GM19035 (cell line): ENCODE measurements around the gene AP2A1.

Experiments used
- ATAC-seq: cut with Tn5 transposase; IDR thresholded peaks from one replicate; pipeline ENCODE4 v1.9.1; 2021; ENCODE audit not compliant: unreplicated experiment

AP2A1 gene

DNA sequence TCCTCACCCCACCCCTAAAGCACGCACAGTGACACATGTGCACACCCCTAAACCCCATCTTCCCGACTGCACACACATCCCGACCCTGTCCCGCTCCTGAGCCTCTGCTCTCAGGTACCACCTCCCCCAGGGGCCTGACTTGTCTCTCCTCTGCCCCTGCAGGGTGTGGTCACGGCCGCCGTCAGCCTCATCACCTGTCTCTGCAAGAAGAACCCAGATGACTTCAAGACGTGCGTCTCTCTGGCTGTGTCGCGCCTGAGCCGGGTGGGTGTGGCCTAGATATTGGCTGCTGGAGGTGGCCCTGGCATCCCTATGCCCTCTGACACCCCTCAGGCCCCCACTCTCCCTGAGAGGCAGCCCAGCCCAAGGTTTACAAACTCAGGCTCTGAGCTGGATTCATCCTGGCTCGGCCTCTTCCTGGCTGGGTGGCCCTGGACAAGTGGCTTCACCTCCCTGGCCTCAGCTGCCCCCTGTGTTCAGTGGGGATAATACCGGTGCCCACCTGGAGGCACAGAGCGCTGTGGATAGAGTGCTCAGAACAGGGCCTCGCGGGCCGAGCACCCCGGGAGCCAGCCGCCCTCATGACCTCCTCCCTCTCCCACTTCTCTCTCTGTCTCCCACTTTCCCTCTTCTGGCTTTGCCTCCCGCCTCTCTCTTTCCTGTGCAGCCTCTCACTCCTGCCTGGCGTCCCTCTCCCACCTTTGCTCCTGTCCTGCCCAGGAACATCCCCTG lies 26.2 kb downstream of the AP2A1 start:
- ATAC-seq: no peak

DNA sequence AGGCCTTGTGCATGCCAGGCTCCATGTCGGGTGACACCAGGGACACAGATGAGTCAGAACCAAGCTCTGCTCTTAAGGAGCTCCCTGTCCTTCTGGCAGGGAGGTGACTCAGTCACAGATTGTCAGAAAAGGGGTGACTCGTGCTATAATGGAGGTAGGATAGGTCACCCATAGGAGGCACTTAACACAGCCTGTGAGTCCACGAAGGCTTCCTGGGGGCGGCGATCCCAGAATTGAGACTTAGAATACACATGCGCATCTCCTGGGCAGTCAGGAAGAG lies 26.7 kb downstream of the AP2A1 start:
- ATAC-seq: no peak

DNA sequence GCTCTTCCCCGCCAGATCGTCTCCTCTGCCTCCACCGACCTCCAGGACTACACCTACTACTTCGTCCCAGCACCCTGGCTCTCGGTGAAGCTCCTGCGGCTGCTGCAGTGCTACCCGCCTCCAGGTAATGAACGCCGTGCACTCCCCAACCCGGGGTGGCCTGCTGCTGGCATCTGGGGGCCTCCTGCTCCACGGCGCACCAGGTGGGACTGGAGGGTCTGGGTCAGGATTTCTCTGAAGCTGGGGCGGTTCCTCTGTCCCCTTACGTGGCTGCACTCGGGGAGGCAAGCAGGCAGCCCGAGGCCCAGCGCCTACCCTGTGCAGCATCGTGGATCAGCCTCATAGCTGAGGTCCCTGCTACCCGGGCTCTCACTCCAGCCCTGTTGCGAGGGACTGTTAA lies 28.8 kb downstream of the AP2A1 start:
- no peak for ATAC-seq

DNA sequence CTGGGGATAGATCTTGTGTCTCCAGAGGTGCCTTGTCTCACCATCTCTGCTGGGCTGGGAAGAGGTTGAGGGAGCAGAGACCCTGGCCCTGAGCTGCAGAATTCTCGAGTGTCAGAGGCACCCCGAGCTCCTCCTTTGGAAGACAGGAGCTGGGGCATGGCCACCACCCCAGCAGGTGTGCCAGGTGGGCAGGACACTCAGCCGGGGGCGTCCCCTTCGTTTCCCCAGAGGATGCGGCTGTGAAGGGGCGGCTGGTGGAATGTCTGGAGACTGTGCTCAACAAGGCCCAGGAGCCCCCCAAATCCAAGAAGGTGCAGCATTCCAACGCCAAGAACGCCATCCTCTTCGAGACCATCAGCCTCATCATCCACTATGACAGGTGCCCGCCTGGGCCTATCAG lies 31.8 kb downstream of the AP2A1 start:
- no peak for ATAC-seq

DNA sequence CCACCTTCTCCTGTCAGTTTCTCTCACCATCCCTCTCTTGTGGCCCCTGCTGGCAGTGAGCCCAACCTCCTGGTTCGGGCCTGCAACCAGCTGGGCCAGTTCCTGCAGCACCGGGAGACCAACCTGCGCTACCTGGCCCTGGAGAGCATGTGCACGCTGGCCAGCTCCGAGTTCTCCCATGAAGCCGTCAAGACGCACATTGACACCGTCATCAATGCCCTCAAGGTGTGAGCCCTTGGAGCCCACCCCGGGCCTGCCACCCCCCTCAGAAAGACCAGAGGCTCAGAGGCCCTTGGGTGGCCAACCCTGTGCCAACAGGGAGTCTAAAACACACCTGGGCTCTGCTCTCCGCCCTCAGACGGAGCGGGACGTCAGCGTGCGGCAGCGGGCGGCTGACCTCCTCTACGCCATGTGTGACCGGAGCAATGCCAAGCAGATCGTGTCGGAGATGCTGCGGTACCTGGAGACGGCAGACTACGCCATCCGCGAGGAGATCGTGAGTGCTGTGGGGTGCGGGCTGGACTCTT lies 32.5 kb downstream of the AP2A1 start:
- ATAC-seq: no peak

DNA sequence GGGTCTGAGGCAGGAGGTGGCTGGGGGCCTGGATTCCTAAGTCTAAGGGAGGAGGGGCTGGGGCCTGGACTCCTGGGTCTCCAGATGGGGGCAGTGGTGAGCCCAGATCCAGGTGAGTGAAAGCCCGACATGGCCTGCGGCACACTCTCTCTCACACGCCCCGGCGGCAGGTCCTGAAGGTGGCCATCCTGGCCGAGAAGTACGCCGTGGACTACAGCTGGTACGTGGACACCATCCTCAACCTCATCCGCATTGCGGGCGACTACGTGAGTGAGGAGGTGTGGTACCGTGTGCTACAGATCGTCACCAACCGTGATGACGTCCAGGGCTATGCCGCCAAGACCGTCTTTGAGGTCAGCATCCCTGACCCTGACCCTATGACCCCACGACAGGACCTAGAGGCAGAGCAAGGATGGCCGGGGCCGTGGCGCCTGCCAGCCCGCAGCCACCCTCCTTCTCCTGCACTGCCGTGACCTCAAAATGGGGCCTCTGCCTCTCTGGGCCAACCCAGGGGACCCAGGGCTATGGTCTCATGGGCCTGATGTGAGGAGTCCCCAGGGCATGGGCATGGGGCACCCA lies 33.1 kb downstream of the AP2A1 start:
- no peak for ATAC-seq

DNA sequence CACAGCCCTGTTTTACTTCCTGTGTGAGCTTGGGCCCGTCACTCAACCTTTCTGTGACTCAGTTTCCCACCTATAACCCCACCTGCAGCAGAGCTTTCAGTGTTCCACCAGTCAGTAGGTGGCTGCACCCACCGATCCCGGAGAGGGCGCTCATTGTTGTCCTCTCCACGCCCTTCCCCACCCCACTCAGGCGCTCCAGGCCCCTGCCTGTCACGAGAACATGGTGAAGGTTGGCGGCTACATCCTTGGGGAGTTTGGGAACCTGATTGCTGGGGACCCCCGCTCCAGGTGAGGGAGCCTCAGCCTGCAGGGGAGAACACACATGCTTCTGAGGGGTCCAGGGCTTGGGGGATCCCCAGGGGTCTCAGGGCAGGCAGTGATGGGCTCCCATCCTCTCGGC lies 34.0 kb downstream of the AP2A1 start:
- ATAC-seq: no peak

DNA sequence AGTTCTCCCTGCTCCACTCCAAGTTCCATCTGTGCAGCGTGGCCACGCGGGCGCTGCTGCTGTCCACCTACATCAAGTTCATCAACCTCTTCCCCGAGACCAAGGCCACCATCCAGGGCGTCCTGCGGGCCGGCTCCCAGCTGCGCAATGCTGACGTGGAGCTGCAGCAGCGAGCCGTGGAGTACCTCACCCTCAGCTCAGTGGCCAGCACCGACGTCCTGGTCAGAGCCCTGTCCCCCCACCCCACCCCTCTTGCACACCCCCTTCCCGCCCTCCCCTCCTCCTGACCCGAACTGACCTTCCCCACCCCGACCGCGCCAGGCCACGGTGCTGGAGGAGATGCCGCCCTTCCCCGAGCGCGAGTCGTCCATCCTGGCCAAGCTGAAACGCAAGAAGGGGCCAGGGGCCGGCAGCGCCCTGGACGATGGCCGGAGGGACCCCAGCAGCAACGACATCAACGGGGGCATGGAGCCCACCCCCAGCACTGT lies 34.6 kb downstream of the AP2A1 start:
- no peak for ATAC-seq

DNA sequence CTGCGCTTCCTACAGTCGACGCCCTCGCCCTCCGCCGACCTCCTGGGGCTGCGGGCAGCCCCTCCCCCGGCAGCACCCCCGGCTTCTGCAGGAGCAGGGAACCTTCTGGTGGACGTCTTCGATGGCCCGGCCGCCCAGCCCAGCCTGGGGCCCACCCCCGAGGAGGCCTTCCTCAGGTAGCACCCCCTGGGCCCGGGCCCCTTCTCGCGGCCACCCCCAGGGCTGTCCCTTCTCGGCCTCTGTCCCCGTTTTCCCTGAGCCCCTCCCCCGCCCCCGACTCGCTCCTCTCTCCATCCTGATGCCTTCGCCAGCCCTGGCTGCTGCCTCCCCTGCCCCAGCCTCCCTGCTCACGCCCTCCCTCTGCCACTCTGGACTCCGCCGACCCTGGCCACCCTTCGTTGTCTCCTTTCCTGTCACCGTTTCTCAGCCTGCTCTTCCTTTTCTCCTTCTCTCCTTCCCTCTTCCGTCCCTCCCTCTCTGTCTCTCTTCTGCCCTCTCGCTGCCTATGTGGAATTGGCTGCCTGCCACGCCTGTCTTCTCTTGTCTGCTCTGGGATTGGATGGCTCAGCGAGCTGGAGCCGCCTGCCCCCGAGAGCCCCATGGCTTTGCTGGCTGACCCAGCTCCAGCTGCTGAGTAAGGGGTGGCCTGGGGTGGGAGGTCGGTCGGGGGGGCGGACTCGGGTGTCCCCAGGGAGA lies 35.3 kb downstream of the AP2A1 start:
- ATAC-seq: no peak

DNA sequence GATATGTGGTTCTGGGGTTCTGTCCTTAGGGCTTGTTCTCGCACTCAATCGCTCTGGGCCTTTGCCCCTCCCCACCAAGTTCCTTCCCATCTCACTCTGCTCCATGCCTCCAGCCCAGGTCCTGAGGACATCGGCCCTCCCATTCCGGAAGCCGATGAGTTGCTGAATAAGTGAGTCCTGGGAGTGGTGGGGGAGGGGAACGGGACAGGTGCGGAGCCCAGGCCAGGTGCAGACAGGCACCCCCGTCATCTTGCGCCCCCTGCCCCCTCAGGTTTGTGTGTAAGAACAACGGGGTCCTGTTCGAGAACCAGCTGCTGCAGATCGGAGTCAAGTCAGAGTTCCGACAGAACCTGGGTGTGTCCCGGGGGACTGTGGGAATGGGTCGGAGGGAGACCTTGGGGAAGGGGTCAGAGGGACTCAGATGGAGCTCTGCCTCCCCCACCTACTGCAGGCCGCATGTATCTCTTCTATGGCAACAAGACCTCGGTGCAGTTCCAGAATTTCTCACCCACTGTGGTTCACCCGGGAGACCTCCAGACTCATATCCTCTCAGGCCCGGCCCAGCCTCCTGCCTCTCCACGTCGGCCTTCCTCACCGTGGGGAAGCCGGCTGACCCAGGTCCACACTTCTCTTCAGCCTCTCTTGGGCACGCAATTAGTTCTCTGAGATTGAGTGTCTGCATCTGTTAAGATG lies 36.2 kb downstream of the AP2A1 start:
- no peak for ATAC-seq

DNA sequence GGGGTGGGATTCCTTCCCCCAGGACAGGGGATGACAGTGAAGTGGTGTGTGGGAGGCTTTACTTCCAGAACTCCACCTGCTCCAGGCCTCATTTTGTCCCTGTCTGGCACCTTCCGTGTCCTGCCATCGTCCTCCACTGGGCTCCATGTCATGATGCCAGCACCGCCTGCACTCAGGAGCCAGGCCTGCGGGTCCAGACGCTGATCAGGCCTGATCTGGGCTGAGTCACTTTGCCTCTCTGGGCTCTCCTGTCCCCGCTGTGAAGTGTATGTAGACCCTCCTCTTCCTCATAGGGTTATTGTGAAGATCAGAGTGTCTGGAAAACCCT lies 36.7 kb downstream of the AP2A1 start:
- no peak for ATAC-seq

DNA sequence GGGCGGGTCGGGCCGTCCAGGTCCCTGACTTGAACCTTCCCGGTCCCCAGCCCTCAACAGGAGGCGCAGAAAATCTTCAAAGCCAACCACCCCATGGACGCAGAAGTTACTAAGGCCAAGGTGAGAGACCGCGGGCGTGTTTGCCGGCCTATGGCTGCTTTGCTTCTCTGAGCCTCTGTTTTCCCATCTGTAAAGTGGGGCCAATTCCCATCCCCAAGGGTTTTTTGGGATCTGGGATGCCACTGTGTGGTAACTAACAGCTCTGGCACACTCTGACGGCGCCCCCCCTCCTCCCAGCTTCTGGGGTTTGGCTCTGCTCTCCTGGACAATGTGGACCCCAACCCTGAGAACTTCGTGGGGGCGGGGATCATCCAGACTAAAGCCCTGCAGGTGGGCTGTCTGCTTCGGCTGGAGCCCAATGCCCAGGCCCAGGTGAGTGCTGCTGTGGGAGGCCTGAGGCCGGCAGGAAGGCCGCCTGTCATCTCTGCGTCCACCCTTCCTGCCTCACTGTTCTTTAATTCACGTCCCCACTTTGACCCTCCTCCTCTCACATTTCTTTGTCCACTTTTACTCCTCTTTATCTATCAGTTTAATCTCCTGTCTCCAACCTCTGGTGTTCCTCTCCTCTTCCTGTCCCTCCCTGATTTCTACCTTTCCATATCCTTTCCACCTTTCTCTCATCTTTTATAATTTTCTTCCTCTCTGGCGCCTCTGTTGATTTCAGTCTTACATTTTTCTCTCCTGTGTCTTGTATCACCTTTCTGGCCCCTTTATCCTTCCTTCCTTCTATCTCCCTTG lies 39.2 kb downstream of the AP2A1 start:
- no peak for ATAC-seq

DNA sequence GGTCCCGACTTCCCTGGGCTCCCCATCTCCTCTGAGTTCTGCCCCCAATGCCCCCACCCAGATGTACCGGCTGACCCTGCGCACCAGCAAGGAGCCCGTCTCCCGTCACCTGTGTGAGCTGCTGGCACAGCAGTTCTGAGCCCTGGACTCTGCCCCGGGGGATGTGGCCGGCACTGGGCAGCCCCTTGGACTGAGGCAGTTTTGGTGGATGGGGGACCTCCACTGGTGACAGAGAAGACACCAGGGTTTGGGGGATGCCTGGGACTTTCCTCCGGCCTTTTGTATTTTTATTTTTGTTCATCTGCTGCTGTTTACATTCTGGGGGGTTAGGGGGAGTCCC lies 39.8 kb downstream of the AP2A1 start:
- no peak for ATAC-seq

DNA sequence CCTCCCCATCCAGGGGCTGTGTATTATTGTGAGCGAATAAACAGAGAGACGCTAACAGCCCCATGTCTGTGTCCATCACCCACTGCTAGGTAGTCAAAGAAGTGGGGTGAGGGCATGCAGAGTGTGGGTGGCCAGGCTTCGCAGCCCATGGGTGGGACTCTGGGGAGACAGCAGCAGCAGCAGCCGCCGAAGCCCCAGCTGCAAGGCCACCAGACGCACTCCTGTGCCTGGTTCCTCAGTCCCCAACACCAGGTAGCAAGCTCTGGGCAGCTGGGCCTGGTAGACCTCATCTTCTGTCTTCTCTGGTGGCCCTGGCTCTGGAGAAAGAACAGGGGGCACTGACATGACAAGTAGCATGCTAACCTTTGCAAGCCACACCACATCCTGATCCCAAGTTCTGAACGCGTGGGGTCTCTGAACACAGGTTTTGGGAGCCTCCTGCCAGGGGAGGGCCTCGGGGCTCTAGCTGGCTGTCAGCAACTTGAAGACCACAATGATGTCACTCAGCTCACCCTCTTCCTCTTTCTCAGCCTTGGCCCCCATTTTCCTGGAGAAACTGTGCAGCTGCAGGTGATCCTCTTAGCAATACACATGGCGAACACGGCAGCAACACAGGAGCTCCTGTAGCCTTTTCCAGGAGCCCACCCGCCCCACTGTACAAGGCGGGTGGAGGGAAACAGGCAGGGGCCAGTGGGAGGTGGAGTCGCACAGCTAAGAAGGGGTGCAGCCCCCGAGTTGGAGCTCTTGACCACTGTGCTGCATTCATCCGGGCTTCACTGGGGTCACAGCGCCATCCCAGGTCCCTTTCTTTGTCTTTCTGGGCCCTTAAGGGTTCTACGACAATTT lies 40.5 kb downstream of the AP2A1 start:
- ATAC-seq: no peak

DNA sequence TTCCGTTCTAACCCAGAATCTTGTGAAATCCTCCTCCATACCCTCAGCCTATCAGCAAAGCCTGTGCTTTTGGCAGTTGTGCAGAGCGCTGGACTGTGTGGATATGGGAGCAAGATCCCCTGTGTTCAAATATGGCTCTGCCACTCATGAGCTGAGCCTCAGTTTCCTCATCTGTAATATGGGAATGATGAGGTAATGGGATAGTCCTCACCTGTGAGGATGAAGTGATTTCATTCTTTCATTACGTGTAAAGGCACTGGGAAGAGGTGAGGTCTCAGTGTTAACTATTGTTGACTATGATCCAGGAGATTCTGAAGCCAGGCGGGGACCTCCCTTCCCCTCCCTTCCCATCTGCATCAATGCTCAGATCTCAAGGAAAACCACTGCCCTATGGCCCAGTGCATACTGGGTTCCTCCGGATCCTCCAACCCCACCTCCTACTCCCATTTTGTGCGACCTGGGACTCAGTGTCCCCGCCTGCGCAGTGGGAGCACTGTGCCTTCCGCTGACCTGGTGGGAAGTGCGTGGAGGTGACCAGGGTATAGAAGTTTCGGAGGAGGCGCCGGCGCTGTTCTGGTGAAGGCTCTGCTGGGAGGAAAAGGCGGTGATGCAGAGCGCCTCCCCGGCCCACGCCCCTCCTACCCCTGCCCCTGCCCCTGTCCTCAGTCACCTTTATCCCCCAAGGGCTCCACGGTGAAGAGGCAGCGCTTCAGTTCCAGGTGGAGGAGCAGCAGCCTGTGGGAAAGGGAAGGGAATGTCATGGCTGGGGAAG lies 41.3 kb downstream of the AP2A1 start:
- no peak for ATAC-seq

DNA sequence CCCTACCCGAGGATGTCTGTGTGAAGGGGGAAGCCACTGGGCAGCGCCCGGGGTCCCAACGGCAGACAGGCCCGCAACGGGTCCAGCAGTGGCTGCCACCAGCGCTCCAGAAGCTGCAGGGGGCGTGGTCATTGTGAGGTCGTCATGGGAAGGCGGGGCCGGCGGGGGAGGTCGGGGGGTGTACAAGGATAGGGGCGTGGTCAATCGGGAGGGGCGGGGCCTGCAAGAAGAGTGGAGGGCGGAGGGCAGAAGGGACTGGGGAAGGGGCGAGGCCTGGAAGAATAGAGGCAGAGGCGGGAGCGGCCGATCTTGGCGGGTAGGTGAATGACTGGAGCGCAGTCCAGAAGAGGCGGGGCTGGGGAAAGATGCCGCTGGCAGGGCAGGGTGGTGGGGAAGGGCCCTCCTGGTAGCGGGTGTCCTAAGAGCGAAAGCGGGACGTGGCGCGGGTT lies 41.9 kb downstream of the AP2A1 start:
- no peak for ATAC-seq

DNA sequence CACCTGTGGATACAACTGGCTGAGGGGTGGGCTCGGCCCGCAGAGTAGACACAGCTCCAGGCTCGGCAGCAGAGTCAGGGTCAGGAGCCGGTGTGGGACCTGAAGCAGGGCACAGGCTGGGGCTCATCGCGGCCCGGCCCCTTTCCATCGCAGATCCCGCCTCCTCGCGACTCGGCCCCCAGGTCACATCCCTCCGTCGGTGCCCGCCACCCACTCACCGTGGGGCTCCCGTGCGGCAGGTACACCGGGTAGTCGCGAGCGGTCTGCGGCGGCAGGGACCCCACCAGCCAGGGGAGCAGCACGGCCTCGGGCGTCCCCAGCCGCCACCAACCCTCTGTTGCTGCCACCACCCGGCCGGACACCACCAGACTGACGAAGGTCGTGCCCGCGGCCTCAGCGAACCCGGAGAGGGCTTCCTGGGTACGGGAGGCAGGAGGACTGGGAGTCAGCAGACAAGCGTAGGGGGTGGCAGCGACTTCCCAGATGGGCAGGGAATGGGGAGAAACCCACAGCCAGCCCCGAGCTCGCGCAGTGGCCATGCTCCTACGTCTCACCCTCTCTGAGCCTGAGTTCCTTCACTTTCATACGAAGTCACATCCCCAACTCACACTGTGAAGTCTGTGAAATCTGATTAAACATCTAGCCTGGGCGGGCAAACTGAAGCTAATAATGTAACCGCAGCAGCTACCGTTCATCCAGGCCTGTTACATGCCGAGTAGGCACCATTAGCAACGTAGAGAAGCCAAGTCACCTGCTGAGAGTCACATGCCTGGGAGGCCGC lies 42.5 kb downstream of the AP2A1 start:
- ATAC-seq: no peak

DNA sequence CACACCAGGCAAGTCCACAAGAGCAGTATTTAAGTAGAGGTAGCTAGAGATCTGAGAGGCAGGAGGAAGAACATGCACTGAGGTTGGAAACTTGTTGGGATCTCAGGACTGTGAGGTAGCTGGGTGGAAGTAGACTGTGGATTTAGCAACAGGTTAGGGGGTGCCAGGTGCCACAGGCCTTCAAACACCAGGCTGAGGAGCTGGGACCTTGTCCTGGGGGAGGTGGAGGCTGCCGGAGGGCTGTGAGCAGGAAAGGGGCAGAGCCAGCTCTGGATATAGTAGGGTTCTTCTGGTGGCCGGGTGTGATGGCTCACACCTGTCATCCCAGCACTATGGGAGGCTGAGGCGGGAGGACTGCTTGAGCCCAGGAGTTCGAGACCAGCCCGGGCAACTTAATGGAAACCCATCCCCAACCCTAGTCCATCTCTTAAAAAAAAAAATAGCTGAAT lies 43.2 kb downstream of the AP2A1 start:
- no peak for ATAC-seq

DNA sequence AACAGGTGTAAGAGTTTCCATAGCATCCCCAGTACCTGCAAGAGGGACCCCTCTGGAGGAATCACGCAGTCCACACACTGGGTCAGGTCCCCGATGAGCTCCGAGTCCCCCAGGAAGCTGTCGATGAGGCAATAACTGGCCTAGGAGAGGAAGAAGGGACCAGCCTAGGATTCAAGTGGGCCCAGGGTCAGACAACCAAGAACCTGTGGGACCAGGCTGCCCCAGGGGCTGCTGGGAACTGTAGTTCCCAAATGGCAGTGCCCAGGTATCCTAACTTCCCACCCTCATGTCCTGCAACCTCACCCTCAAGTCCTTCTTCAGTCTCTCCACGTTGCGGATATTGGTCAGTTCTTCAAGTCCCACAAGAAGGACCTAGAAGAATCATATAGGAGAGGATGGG lies 44.5 kb downstream of the AP2A1 start:
- no peak for ATAC-seq
